Measurements from ENCODE around the gene FRRS1.

DNA sequence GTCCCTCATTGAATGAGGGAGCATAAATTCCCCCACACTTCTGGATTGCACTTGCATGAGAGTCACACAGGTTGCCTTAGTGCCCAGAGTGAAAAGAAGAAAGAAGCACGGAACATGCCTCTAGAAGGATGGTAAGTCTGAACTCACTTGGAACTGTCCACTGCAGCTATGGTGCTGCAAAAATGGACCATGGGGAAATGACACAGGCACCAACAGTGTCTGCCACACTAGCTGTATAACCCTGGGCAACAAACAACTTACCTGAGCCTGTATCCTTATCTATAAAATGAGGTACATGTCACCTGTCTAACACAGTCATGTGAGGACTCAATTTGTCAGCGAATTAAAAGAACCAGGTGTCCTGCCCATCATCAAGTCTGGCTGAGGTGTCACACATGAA, 69.8 kb downstream of the FRRS1 start:
- TF ChIP-seq, protein P1, sequence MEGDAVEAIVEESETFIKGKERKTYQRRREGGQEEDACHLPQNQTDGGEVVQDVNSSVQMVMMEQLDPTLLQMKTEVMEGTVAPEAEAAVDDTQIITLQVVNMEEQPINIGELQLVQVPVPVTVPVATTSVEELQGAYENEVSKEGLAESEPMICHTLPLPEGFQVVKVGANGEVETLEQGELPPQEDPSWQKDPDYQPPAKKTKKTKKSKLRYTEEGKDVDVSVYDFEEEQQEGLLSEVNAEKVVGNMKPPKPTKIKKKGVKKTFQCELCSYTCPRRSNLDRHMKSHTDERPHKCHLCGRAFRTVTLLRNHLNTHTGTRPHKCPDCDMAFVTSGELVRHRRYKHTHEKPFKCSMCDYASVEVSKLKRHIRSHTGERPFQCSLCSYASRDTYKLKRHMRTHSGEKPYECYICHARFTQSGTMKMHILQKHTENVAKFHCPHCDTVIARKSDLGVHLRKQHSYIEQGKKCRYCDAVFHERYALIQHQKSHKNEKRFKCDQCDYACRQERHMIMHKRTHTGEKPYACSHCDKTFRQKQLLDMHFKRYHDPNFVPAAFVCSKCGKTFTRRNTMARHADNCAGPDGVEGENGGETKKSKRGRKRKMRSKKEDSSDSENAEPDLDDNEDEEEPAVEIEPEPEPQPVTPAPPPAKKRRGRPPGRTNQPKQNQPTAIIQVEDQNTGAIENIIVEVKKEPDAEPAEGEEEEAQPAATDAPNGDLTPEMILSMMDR (IDR thresholded peaks at IDR 0.05; ENCODE audit: low read depth, low read length), result no peak
- TF ChIP-seq EZH2phosphoT487 (IDR thresholded peaks at IDR 0.05; ENCODE audit: low read depth), result no peak

Measured in OCI-LY3 (cell line).